K562 (cell line): ENCODE measurements around the gene LGR6.

ENCODE experiments used
- IRF1 ChIP-seq: sonication (generic); formaldehyde crosslinking; IDR thresholded peaks from 2 replicates; pipeline ENCODE4 v1.8.0; 2022; ENCODE audit warnings: missing genetic modification reagents, mild to moderate bottlenecking, borderline replicate concordance
- MXD1 ChIP-seq: fragments of 250-450 bp; sonication (Bioruptor Pico); IDR thresholded peaks from 2 replicates; pipeline ENCODE4 v1.8.0; 2021; ENCODE audit warnings: borderline replicate concordance, mild to moderate bottlenecking, moderate library complexity; ENCODE audit not compliant: poor library complexity, severe bottlenecking
- NFYB ChIP-seq: IDR thresholded peaks from 2 replicates; pipeline ENCODE4 v1.6.1; 2011; ENCODE audit warnings: mild to moderate bottlenecking, moderate library complexity; ENCODE audit not compliant: insufficient read length; ENCODE audit errors: extremely low read depth
- POLR2AphosphoS5 ChIP-seq: IDR thresholded peaks from 2 replicates; pipeline ENCODE4 v1.6.1; 2011; ENCODE audit warnings: mild to moderate bottlenecking, low read depth, low read length, moderate library complexity; ENCODE audit not compliant: control insufficient read depth, insufficient read depth
- ZNF318 ChIP-seq, 2 experiments: fragments of 450-650 bp; IDR thresholded peaks; 2 replicates each; pipeline ENCODE4 v1.6.1; 2016; ENCODE audit warnings: mild to moderate bottlenecking in 2 of 2, borderline replicate concordance in 1 of 2, low read depth in 1 of 2, moderate library complexity in 1 of 2
- ZNF551 ChIP-seq: fragments of 250-450 bp; sonication (Bioruptor Pico); IDR thresholded peaks from 2 replicates; pipeline ENCODE4 v1.5.0; 2021; ENCODE audit warnings: mild to moderate bottlenecking, moderate library complexity
- TF ChIP-seq, protein P1 (sequence below): sonication (generic); formaldehyde crosslinking; IDR thresholded peaks from 2 replicates; pipeline ENCODE4 v1.8.1; 2022; ENCODE audit warnings: missing genetic modification reagents
- TF ChIP-seq, protein P2 (sequence below): fragments of 200-400 bp; formaldehyde crosslinking; IDR thresholded peaks from 2 replicates; pipeline ENCODE4 v1.6.1; 2017; ENCODE audit warnings: mild to moderate bottlenecking, low read depth, low read length, moderate library complexity

DNA sequence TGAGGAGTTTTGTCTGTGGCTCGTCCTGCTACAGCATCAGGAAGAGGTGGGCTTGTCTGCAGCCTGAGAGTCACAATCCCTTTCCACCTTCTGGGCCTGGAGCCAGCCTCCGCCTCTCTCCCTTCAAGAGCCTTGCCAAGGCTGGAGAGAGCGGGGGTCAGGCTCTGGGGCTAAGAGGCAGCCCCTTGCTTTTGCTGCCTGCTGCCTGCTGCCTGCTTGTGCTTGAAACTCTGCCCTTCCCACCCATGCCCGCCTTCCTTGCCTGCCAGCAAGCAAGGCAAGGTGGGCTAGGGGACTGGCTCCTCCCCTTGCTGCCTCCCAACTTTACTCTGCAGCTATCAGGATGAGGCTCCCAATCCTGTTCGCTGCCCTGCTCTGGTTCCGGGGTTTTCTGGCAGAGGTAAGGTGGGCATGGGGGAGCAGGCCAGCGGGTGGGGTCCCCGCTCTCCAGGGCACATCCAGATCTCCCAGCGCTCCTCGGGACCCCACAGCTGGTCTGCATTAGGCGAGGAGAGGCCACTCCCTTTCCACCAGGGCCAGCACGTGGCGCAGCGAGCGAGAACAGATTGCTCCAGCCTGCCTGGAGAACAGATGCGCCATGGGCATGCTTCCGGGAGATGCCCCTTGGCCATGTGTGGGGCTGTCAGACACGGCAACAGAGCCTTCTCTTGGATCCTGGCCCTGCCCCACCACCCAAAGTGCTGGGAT is 25.7 kb upstream of the LGR6 start:
- TF ChIP-seq, protein P1, sequence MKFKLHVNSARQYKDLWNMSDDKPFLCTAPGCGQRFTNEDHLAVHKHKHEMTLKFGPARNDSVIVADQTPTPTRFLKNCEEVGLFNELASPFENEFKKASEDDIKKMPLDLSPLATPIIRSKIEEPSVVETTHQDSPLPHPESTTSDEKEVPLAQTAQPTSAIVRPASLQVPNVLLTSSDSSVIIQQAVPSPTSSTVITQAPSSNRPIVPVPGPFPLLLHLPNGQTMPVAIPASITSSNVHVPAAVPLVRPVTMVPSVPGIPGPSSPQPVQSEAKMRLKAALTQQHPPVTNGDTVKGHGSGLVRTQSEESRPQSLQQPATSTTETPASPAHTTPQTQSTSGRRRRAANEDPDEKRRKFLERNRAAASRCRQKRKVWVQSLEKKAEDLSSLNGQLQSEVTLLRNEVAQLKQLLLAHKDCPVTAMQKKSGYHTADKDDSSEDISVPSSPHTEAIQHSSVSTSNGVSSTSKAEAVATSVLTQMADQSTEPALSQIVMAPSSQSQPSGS (CRISPR knock-in tag), result no peak
- TF ChIP-seq, protein P2, sequence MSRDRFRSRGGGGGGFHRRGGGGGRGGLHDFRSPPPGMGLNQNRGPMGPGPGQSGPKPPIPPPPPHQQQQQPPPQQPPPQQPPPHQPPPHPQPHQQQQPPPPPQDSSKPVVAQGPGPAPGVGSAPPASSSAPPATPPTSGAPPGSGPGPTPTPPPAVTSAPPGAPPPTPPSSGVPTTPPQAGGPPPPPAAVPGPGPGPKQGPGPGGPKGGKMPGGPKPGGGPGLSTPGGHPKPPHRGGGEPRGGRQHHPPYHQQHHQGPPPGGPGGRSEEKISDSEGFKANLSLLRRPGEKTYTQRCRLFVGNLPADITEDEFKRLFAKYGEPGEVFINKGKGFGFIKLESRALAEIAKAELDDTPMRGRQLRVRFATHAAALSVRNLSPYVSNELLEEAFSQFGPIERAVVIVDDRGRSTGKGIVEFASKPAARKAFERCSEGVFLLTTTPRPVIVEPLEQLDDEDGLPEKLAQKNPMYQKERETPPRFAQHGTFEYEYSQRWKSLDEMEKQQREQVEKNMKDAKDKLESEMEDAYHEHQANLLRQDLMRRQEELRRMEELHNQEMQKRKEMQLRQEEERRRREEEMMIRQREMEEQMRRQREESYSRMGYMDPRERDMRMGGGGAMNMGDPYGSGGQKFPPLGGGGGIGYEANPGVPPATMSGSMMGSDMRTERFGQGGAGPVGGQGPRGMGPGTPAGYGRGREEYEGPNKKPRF, result no peak
- TF ChIP-seq ZNF318 (IDR thresholded peaks at IDR 0.05; ENCODE audit: borderline replicate concordance in 1 of 2, low read depth in 1 of 2), result no peak
- TF ChIP-seq MXD1 (CRISPR knock-in tag), result no peak
- TF ChIP-seq POLR2AphosphoS5, result no peak
- no peak for TF ChIP-seq ZNF551
- TF ChIP-seq IRF1 (CRISPR knock-in tag), result no peak
- no peak for TF ChIP-seq NFYB
